Right lobe of liver (tissue), 6 donors: ENCODE measurements around the gene FIGLA. TPM values are rescaled to one million over a fixed set of nuclear protein-coding genes. Genes with fewer than 3 reads are reported as not detected.

Source experiments
- ATAC-seq, 4 donors: fragments of 200-7000 bp; cut with Tn5 transposase; one replicate each; pipeline ENCODE4 v1.9.1; 2020; ENCODE audit warnings: mild to moderate bottlenecking in 4 of 4, moderate library complexity in 4 of 4
- DNase-seq, 3 donors: peaks; one replicate each; pipeline ENCODE4 v3.0.0-alpha.2; 2020
- H3K27ac ChIP-seq, 3 donors: fragments of 200-600 bp; one replicate each; pipeline ENCODE4 v1.8.0; 2022
- H3K27me3 ChIP-seq, 2 donors: fragments of 200-600 bp; one replicate each; pipeline ENCODE4 v1.8.0; 2022
- H3K36me3 ChIP-seq, 4 donors: fragments of 200-600 bp; sonication (generic) in 1 of 4; one replicate each; pipeline versions ENCODE4 v1.5.1 to v1.8.0; 2017 to 2022; ENCODE audit warnings: control low read depth in 1 of 4
- H3K4me1 ChIP-seq, 4 donors: fragments of 200-600 bp; sonication (generic) in 1 of 4; one replicate each; pipeline versions ENCODE4 v1.5.1 to v1.8.0; 2017 to 2022; ENCODE audit warnings: control low read depth in 1 of 4
- H3K4me3 ChIP-seq, 3 donors: fragments of 200-600 bp; one replicate each; pipeline ENCODE4 v1.8.0; 2022
- H3K9me3 ChIP-seq, 4 donors: fragments of 200-600 bp; sonication (generic) in 1 of 4; one replicate each; pipeline versions ENCODE4 v1.5.1 to v1.8.0; 2017 to 2022; ENCODE audit warnings: control low read depth in 1 of 4
- CTCF ChIP-seq, 4 donors: fragments of 200-600 bp in 3 of 4; fragments of 450-650 bp in 1 of 4; IDR thresholded peaks; one replicate each; pipeline versions ENCODE4 v1.5.1 to v1.8.0; 2016 to 2022; ENCODE audit warnings: antibody characterized with exemption in 4 of 4, mild to moderate bottlenecking in 2 of 4
- POLR2A ChIP-seq: fragments of 450-650 bp; IDR thresholded peaks from one replicate; pipeline ENCODE4 v1.6.1; 2017; ENCODE audit warnings: antibody characterized with exemption, mild to moderate bottlenecking
- WGBS: methylation state at CpG from one replicate; pipeline ENCODE4 v1.1.6; 2018; ENCODE audit warnings: low coverage, low lambda C conversion rate; ENCODE audit not compliant: insufficient coverage; ENCODE audit errors: missing lambda C conversion rate; 5-methylcytosine and 5-hydroxymethylcytosine counted together
- intact Hi-C, 2 donors: fragments of 100-400 bp; cut with DNase I; formaldehyde crosslinking; loops; one replicate each; pipeline versions ENCODE4 v1.11.2 to v1.14.1; 2022
- total RNA-seq, 6 experiments: library from RNA; depleted of rRNA in 2 of 6; stranded (reverse); fragments of >200 nt in 2 of 6; fragmentation: NEBNext Ultra II Directional in 3 of 6; extraction: Animal tissue kit (Norgen Biotek cat#: 25700) in 3 of 6; gene quantifications; one replicate each; pipeline versions ENCODE4 v1.1.0 to v1.2.4, GENCODE V29; 2016 to 2023
- donor health status: DM: no; HTN: yes; CAD: no.
- donor health status: DM: no; HTN: no; CAD: no.
- donor health status: DM: no; HTN: no; CAD: no.
- donor health status: DM: no; HTN: yes; CAD: no.
- donor health status: DM: no; HTN: yes; CAD: no.

FIGLA gene
- total RNA-seq, 6 experiments from 2014 or later: not detected

GRCh38 chr2:70753902-70754301 is 36.5 kb downstream of the FIGLA start:
- H3K36me3 ChIP-seq: no peaks in the 10 kb centered on the region
- H3K27ac ChIP-seq: no peak overlapping the region
- TF ChIP-seq CTCF (IDR thresholded peaks at IDR 0.05): no peak
- no peaks in the 10 kb centered on the region for H3K9me3 ChIP-seq
- ATAC-seq (no peak), DNase-seq (no peak)
- no peaks in the 10 kb centered on the region for H3K4me1 ChIP-seq
- intact Hi-C loops: no loop called here
- WGBS: 80% methylated on average over 2 of the region's 4 CpGs
- H3K4me3 ChIP-seq: no peak overlapping the region
- no peaks in the 10 kb centered on the region for H3K27me3 ChIP-seq

DNA sequence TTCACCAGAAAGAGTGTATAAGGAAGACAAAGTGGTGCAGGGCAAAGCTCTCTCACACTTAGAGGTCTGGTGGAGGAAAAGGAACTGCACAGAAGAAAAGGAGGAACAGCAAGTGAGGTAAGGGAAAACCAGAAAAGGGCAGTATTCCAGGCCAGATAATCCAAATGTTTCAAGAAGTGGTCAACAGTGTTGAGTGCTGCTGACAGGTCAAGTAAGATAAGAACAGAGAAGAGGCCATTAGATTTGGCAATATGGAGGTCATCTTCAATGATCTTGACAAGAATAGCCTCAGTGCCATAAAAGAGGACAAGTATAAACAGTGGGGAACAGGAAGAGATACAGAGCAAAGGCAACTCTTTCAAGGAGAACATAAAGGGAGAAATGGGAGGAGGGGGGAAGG is 37.4 kb downstream of the FIGLA start:
- Histone ChIP-seq H3K36me3 (no peaks in the 10 kb centered on the region), H3K4me1 (no peaks in the 10 kb centered on the region), H3K27me3 (no peaks in the 10 kb centered on the region), H3K9me3 (no peaks in the 10 kb centered on the region), H3K27ac (no peak overlapping the region), H3K4me3 (no peak overlapping the region)
- ATAC-seq: no peak
- DNase-seq: no peak
- intact Hi-C loops: no loop called here
- TF ChIP-seq POLR2A: no peak
- TF ChIP-seq CTCF (IDR thresholded peaks at IDR 0.05): no peak

GRCh38 chr2:70752396-70752795 is 38.0 kb downstream of the FIGLA start:
- Histone ChIP-seq H3K27me3 (no peaks in the 10 kb centered on the region), H3K27ac (no peak overlapping the region), H3K36me3 (no peaks in the 10 kb centered on the region), H3K4me3 (no peak overlapping the region), H3K4me1 (no peaks in the 10 kb centered on the region), H3K9me3 (no peaks in the 10 kb centered on the region)
- intact Hi-C loops: no loop called here
- ATAC-seq (no peak), DNase-seq (no peak)
- no peak for TF ChIP-seq CTCF (IDR thresholded peaks at IDR 0.05)
- TF ChIP-seq POLR2A: no peak
- 29% methylated on average over 1 of the region's 1 CpG for WGBS

DNA sequence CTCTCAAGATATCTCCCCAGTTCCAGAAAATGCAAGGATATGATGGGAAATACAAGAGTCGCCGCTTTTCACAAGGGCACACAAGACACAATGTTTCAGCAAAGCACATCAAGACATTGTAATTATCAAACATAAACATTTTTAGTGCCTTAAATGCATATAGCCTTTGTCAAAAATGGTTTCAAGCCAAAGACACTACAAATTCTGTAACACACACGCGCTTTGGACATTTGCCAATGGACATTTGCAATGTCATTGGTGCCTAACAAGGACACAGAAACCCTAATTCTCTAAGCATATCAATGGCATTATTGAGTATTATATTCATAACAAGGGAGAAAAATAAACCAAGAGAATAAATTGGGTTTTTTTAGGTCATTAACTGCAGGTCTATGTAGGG is 38.6 kb downstream of the FIGLA start:
- no peaks in the 10 kb centered on the region for H3K9me3 ChIP-seq
- no peak overlapping the region for H3K27ac ChIP-seq
- H3K4me3 ChIP-seq: no peak overlapping the region
- intact Hi-C loops: no loop called here
- H3K36me3 ChIP-seq: no peaks in the 10 kb centered on the region
- TF ChIP-seq POLR2A (no peak), CTCF (IDR thresholded peaks at IDR 0.05) (no peak)
- H3K4me1 ChIP-seq: no peaks in the 10 kb centered on the region
- 63% methylated on average over 4 of the region's 4 CpGs for WGBS
- no peaks in the 10 kb centered on the region for H3K27me3 ChIP-seq
- DNase-seq (no peak), ATAC-seq (no peak)

- intact Hi-C loops: no loop called here
- no peaks in the 10 kb centered on the region for H3K9me3 ChIP-seq
These were observed 40.1 kb downstream of the FIGLA start for GRCh38 chr2:70750320-70750719.

More at GRCh38 chr2:70750320-70750719, 40.1 kb downstream of the FIGLA start:
- Histone ChIP-seq H3K27ac (no peak overlapping the region), H3K4me3 (no peak overlapping the region), H3K4me1 (no peaks in the 10 kb centered on the region), H3K27me3 (no peaks in the 10 kb centered on the region), H3K36me3 (no peaks in the 10 kb centered on the region)
- DNase-seq (no peak), ATAC-seq (no peak)
- 38% methylated on average over 1 of the region's 1 CpG for WGBS
- TF ChIP-seq CTCF (IDR thresholded peaks at IDR 0.05) (no peak), POLR2A (no peak)
